Measurements from ENCODE around the gene SLC34A3.

SLC34A3 gene

GRCh38 chr9:137217276-137218211 lies 13.2 kb upstream of the SLC34A3 start:
- no peak for DNase-seq (ENCODE audit: low read depth)

- DNase-seq (ENCODE audit: low read depth), result no peak
These were observed 12.4 kb upstream of the SLC34A3 start for GRCh38 chr9:137218212-137218753.

- no peak for DNase-seq (ENCODE audit: low read depth)
These were observed 11.9 kb upstream of the SLC34A3 start for GRCh38 chr9:137218754-137219271.

- DNase-seq (ENCODE audit: low read depth), result no peak
These were observed 10.9 kb upstream of the SLC34A3 start for GRCh38 chr9:137219757-137220316.

GRCh38 chr9:137220317-137221094 lies 10.2 kb upstream of the SLC34A3 start:
- DNase-seq (ENCODE audit: low read depth), result no peak

- no peak for DNase-seq (ENCODE audit: low read depth)
These were observed 9.6 kb upstream of the SLC34A3 start for GRCh38 chr9:137221095-137221505.

- DNase-seq (ENCODE audit: low read depth), result no peak
These were observed 9.1 kb upstream of the SLC34A3 start for GRCh38 chr9:137221506-137222111.

GRCh38 chr9:137222190-137223077 lies 8.3 kb upstream of the SLC34A3 start, which contains the start of gene RNF208:
Gene RNF208, minus strand, starts transcription at chr9:137222240. Its CDS starts 1,028 bp downstream, at chr9:137221212.
- no peak for DNase-seq (ENCODE audit: low read depth)

- DNase-seq (ENCODE audit: low read depth), result peak; percentile 99
These were observed 7.4 kb upstream of the SLC34A3 start for GRCh38 chr9:137223078-137223970.

- no peak for DNase-seq (ENCODE audit: low read depth)
These were observed 5.6 kb upstream of the SLC34A3 start, which contains the start of gene CYSRT1 for GRCh38 chr9:137224830-137225694. Gene CYSRT1, plus strand, starts transcription at chr9:137225174. Its CDS starts 448 bp downstream, at chr9:137225622.

GRCh38 chr9:137225699-137226331 lies 4.9 kb upstream of the SLC34A3 start:
- DNase-seq (ENCODE audit: low read depth), result no peak

GRCh38 chr9:137226338-137227053 lies 4.2 kb upstream of the SLC34A3 start:
- no peak for DNase-seq (ENCODE audit: low read depth)

- DNase-seq (ENCODE audit: low read depth), result peak; percentile 74
These were observed 3.4 kb upstream of the SLC34A3 start, which contains the start of gene RNF224 for GRCh38 chr9:137227054-137227852. Gene RNF224, plus strand, starts transcription at chr9:137227502. Its CDS starts 834 bp downstream, at chr9:137228336.

GRCh38 chr9:137227853-137228505 lies 2.7 kb upstream of the SLC34A3 start:
- DNase-seq (ENCODE audit: low read depth), result no peak

GRCh38 chr9:137228506-137228967 lies 2.2 kb upstream of the SLC34A3 start:
- no peak for DNase-seq (ENCODE audit: low read depth)
